ENCODE results near the gene ADGRV1. TPM values are rescaled to one million over a fixed set of nuclear protein-coding genes. Genes with fewer than 3 reads are reported as not detected.

Gene ADGRV1
- total RNA-seq, 2 experiments from 2014 or later = not detected

DNA sequence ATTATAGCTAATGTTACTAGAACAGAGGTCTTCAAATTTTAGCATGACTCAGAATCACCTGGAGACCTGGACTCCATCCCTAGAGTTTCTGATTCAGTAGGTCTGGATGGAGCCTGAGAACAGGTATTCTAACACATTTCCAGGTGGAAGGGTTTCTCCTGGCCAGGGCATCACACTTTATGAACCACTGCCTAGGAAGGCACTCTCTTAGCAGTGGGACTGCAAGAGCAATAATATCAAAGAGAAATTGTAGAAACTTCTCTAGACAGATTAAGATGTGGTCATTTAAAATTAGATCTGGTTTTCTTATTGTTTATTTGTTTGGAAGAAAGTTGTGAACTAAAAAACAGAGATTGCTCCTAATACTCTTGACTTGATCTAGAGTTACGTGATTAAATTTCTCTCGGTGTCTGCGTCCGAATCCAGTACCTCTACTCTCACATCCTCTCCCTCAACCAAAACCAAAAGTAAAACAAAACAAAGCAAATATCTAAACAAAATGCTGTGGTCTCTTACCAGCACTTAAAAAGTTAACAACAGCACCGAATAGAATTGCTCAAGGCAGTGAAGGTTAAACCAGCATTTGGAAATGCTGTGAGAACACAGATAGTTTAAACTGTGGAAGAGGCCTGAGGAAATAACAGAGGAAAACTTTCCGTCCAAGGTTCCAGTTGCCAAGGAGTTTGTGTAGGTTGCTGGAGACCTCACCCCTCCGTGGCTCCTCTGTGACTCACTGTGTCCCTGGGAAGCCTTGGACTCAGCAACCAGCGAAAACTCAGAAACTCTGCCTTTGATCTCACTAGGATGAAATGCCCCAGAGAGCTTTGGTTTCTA is 631.1 kb downstream of the ADGRV1 start:
- BruUV-seq (replicated peaks) = no TSS peak
- no peak for DNase-seq (ENCODE audit: low spot score)
- Histone ChIP-seq H3K4me1 (ENCODE audit: insufficient read depth, low read length, poor library complexity, severe bottlenecking) (no peaks in the 10 kb centered on the region), H3K9me3 (ENCODE audit: low read length) (no peaks in the 10 kb centered on the region), H3K4me2 (ENCODE audit: low read length) (no peak overlapping the region), H3K4me3 (ENCODE audit: low read depth, low read length, poor library complexity, severe bottlenecking) (no peak overlapping the region), H3K9me2 (ENCODE audit: insufficient read depth, low read length) (no peaks in the 10 kb centered on the region), H2AFZ (ENCODE audit: low read length) (no peak overlapping the region), H4K20me1 (ENCODE audit: insufficient read depth, low read length) (no peaks in the 10 kb centered on the region), H3K79me2 (ENCODE audit: insufficient read depth, low read depth, low read length) (no peaks in the 10 kb centered on the region), H3K36me3 (ENCODE audit: insufficient read depth, low read length) (no peaks in the 10 kb centered on the region), H3K27ac (ENCODE audit: low read depth, low read length, poor library complexity, severe bottlenecking) (no peak overlapping the region)
- POLR2A ChIA-PET = no interaction called here
- intact Hi-C loops (cut with micrococcal nuclease; ENCODE audit: unreplicated experiment) = no loop called here
- no peak for TF ChIP-seq EZH2phosphoT487 (IDR thresholded peaks at IDR 0.05; ENCODE audit: borderline replicate concordance, low read depth, low read length)
- TF ChIP-seq, protein P1, sequence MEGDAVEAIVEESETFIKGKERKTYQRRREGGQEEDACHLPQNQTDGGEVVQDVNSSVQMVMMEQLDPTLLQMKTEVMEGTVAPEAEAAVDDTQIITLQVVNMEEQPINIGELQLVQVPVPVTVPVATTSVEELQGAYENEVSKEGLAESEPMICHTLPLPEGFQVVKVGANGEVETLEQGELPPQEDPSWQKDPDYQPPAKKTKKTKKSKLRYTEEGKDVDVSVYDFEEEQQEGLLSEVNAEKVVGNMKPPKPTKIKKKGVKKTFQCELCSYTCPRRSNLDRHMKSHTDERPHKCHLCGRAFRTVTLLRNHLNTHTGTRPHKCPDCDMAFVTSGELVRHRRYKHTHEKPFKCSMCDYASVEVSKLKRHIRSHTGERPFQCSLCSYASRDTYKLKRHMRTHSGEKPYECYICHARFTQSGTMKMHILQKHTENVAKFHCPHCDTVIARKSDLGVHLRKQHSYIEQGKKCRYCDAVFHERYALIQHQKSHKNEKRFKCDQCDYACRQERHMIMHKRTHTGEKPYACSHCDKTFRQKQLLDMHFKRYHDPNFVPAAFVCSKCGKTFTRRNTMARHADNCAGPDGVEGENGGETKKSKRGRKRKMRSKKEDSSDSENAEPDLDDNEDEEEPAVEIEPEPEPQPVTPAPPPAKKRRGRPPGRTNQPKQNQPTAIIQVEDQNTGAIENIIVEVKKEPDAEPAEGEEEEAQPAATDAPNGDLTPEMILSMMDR (conservative IDR thresholded peaks at IDR 0.05; ENCODE audit: low read length) = no peak
- CTCF ChIA-PET (ENCODE audit: unreplicated experiment) = no interaction called here

DNA sequence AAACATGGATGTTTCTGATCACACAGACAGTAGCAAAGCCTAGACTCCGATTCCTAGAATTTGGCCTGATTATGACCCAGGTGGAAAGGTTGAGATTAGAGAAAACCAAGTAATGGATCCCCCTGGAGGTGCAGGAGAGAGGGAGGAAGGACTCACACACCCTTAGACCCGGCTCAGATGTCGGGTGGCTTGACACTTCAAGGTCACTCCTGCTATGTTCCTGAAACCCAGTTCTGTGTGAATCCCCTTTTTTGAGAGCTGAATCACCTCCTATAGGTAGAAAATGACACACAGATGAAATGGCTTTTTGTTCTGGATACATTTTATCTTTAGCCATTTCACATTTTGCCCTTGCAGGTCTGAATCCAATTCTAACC is 631.7 kb downstream of the ADGRV1 start:
- CTCF ChIA-PET (ENCODE audit: unreplicated experiment) = no interaction called here
- POLR2A ChIA-PET = no interaction called here

More for the DNA sequence above, 631.7 kb downstream of the ADGRV1 start:
- H3K4me1 ChIP-seq (ENCODE audit: insufficient read depth, low read length, poor library complexity, severe bottlenecking) = no peaks in the 10 kb centered on the region
- no peak overlapping the region for H3K27ac ChIP-seq (ENCODE audit: low read depth, low read length, poor library complexity, severe bottlenecking)
- no peaks in the 10 kb centered on the region for H3K9me3 ChIP-seq (ENCODE audit: low read length)
- TF ChIP-seq, protein P1 (conservative IDR thresholded peaks at IDR 0.05; ENCODE audit: low read length) = no peak
- no peak for TF ChIP-seq EZH2phosphoT487 (IDR thresholded peaks at IDR 0.05; ENCODE audit: borderline replicate concordance, low read depth, low read length)
- no peaks in the 10 kb centered on the region for H4K20me1 ChIP-seq (ENCODE audit: insufficient read depth, low read length)
- no peak overlapping the region for H3K4me3 ChIP-seq (ENCODE audit: low read depth, low read length, poor library complexity, severe bottlenecking)
- intact Hi-C loops (cut with micrococcal nuclease; ENCODE audit: unreplicated experiment) = no loop called here
- H3K9me2 ChIP-seq (ENCODE audit: insufficient read depth, low read length) = no peaks in the 10 kb centered on the region
- BruUV-seq (replicated peaks) = no TSS peak
- no peak overlapping the region for H2AFZ ChIP-seq (ENCODE audit: low read length)
- no peaks in the 10 kb centered on the region for H3K36me3 ChIP-seq (ENCODE audit: insufficient read depth, low read length)
- no peaks in the 10 kb centered on the region for H3K79me2 ChIP-seq (ENCODE audit: insufficient read depth, low read depth, low read length)
- no peak for DNase-seq (ENCODE audit: low spot score)
- no peak overlapping the region for H3K4me2 ChIP-seq (ENCODE audit: low read length)
